Testis (tissue), 3 donors: Measurements from ENCODE around the gene FCHSD2. TPM values are rescaled to one million over a fixed set of nuclear protein-coding genes. Genes with fewer than 3 reads are reported as not detected.

Source experiments
- DNase-seq: peaks from one replicate; pipeline ENCODE4 v3.0.0-alpha.2; 2019
- H3K27ac ChIP-seq, 2 donors: fragments of 200-600 bp; sonication (generic); one replicate each; pipeline ENCODE4 v1.5.1; 2019
- H3K27me3 ChIP-seq: fragments of 200-600 bp; sonication (generic); one replicate; pipeline ENCODE4 v1.5.1; 2019
- H3K36me3 ChIP-seq: fragments of 200-600 bp; sonication (generic); one replicate; pipeline ENCODE4 v1.5.1; 2017; ENCODE audit warnings: low read depth; ENCODE audit errors: missing control alignments
- H3K4me1 ChIP-seq: fragments of 200-600 bp; sonication (generic); one replicate; pipeline ENCODE4 v1.5.1; 2019
- H3K4me3 ChIP-seq, 2 donors: fragments of 200-600 bp; sonication (generic); one replicate each; pipeline ENCODE4 v1.5.1; 2017 to 2019
- H3K9me3 ChIP-seq: fragments of 200-600 bp; sonication (generic); one replicate; pipeline ENCODE4 v1.5.1; 2017
- POLR2A ChIP-seq: fragments of 450-650 bp; IDR thresholded peaks from one replicate; pipeline ENCODE4 v1.6.1; 2017; ENCODE audit warnings: antibody characterized with exemption, mild to moderate bottlenecking, moderate library complexity
- WGBS, 2 donors: methylation state at CpG; one replicate each; pipeline ENCODE4 v1.1.5; 2018; 5-methylcytosine and 5-hydroxymethylcytosine counted together
- intact Hi-C: fragments of 100-400 bp; cut with DNase I; formaldehyde crosslinking; loops from one replicate; pipeline ENCODE4 v1.15.1; 2023; ENCODE audit warnings: low total_unique reads
- polyA plus RNA-seq: library from polyadenylated mRNA; stranded (reverse); fragments of 350-450 nt; fragmentation: Illumina TruSeq; extraction: RNeasy Lipid Tissue Mini Kit (QIAGEN cat#74804); gene quantifications from one replicate; pipeline ENCODE4 v1.2.3, GENCODE V29; 2014; ENCODE audit warnings: low read depth, low replicate concordance; ENCODE audit not compliant: insufficient read depth
- total RNA-seq, 2 donors: library from RNA; depleted of rRNA; stranded (reverse); fragments of >200 nt; gene quantifications; one replicate each; pipeline ENCODE4 v1.2.3, GENCODE V29; 2016
- TF ChIP-seq, protein P1 (sequence below), 3 experiments: fragments of 450-650 bp in 2 of 3; fragments of 200-600 bp in 1 of 3; sonication (generic) in 1 of 3; IDR thresholded peaks; one replicate each; pipeline ENCODE4 v1.5.1; 2016 to 2019; ENCODE audit warnings: antibody characterized with exemption in 3 of 3, mild to moderate bottlenecking in 2 of 3, moderate library complexity in 1 of 3

The FCHSD2 gene
- total and polyA plus RNA-seq, 3 donors from 2014 or later = 44.0 to 69.6 (median 65.9) TPM

DNA sequence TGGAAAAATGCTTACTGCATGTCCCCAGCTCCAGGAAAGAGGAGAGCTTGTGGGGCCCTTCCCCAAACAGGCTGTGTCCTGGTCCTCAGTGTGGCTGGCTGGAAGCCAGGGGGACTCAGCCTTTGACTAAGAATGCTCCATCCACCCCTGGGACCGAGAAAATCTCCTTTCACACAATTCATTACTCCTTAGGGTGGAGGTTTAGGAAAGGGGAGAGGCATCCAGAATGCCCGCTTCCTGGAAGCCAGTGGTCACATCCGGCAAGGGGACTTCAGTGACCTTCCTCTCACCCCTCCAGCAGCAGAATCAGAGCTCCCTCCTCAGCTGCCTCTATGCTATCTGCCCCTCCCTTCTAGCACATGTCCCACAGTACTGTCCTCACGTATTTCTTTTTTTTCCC, 306.0 kb downstream of the FCHSD2 start:
- TF ChIP-seq, protein P1, sequence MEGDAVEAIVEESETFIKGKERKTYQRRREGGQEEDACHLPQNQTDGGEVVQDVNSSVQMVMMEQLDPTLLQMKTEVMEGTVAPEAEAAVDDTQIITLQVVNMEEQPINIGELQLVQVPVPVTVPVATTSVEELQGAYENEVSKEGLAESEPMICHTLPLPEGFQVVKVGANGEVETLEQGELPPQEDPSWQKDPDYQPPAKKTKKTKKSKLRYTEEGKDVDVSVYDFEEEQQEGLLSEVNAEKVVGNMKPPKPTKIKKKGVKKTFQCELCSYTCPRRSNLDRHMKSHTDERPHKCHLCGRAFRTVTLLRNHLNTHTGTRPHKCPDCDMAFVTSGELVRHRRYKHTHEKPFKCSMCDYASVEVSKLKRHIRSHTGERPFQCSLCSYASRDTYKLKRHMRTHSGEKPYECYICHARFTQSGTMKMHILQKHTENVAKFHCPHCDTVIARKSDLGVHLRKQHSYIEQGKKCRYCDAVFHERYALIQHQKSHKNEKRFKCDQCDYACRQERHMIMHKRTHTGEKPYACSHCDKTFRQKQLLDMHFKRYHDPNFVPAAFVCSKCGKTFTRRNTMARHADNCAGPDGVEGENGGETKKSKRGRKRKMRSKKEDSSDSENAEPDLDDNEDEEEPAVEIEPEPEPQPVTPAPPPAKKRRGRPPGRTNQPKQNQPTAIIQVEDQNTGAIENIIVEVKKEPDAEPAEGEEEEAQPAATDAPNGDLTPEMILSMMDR (IDR thresholded peaks at IDR 0.05) = no peak
- TF ChIP-seq POLR2A = no peak
- WGBS, 2 donors = 34 to 55% methylated on average over 4 of the region's 4 CpGs
- H3K4me3 ChIP-seq = no peak overlapping the region
- H3K4me1 ChIP-seq = peaks cover 54% of the 10 kb centered on the region
- H3K27me3 ChIP-seq = no peaks in the 10 kb centered on the region
- H3K36me3 ChIP-seq = no peaks in the 10 kb centered on the region
- intact Hi-C loops = no loop called here
- DNase-seq = no peak
- H3K27ac ChIP-seq = peak overlapping the region; percentile 59 to 86
- H3K9me3 ChIP-seq = no peaks in the 10 kb centered on the region

DNA sequence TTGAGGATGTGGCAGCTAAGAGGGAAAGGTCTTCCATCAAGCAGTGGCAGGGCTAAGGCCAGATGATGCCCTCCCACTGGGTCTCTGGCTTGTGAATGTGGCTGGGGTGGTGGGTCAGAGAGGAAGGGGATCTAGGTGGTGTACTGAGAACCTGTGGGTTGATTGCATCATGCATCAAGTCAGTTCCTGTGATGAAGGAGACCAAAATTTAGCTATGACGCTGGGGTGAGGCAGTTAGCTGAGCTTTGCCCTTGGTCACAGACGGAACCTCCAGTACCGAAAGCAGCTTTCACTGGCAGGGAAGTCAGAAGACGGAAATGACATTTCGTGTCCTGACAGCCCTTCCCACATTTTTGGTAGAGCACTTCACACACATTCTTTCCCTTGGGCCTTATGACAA, 307.2 kb downstream of the FCHSD2 start:
- peaks cover 54% of the 10 kb centered on the region for H3K4me1 ChIP-seq
- no peaks in the 10 kb centered on the region for H3K9me3 ChIP-seq
- no peaks in the 10 kb centered on the region for H3K27me3 ChIP-seq
- H3K4me3 ChIP-seq = no peak overlapping the region
- no peak for DNase-seq
- H3K36me3 ChIP-seq = no peaks in the 10 kb centered on the region
- WGBS, 2 donors = 50 to 53% methylated on average over 5 of the region's 5 CpGs
- intact Hi-C loops = loop anchor here (5.0 kb wide), 1 partner anchor 342 kb away; no protein-coding TSS in a partner anchor
- no peak for TF ChIP-seq POLR2A
- TF ChIP-seq, protein P1 (IDR thresholded peaks at IDR 0.05) = no peak
- peak overlapping the region; percentile 81 to 86 for H3K27ac ChIP-seq

DNA sequence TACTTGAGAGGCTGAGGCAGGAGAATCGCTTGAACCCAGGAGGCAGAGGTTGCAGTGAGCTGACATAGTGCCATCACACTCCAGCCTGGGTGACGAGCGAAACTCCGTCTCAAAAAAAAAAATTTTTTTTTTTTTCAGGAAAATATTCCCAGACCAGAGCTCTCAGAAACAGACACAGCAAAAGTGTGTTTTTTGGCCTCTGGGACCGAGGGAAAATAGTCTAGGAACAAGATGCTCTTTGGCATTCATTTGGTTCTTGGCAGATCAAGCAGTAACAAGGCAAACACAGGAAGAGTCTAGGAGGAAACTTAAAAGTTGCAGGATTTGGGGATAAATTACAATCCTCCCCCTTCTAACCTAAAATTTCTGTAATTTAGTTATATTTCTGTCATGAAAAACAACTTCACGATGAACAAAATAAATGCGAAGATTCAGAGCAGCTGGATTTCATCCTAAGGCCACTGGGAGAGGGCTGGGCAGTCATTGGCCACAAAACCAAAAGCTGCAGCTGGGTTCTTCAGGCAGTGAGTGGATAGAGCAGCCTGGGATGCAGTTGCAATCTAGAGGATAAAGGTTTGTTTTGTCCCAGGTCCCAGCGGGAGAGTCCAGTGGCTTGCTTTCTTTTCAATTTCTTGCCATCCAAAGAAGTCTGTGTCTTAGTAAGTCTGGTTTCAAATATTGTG, 308.2 kb downstream of the FCHSD2 start:
- peaks cover 54% of the 10 kb centered on the region for H3K4me1 ChIP-seq

DNA sequence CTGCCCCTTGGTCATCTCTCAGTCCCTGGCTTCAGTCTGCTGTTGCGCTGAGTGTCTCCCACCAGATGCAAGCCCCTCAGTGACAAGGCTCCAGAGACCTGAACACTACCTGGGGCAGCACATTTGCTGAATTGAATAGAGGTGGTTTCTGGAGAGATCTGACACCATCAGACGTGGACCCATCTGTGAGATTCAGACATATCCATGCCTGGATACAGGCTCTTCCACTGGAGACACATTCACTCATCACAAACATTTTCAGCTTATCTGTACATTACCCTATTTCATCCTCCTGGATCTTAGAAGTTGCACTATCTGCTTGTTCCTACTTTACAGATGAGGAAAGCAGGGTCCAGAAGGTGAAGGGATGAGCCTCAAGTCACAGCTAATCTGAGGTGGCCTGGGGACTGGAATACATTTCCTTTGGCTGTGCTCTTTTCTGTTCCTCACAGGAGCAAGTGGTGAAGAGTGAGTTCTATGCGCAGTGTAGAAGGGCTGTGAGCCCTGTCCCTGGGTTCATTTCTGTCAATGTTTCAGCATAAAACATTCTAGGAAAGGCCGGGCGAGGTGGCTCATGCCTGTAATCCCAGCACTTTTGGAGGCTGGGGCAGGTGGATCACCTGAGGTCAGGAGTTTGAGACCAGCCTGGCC, 308.9 kb downstream of the FCHSD2 start:
- Histone ChIP-seq H3K4me1 (peaks cover 57% of the 10 kb centered on the region), H3K9me3 (no peaks in the 10 kb centered on the region), H3K36me3 (no peaks in the 10 kb centered on the region), H3K27me3 (no peaks in the 10 kb centered on the region), H3K4me3 (no peak overlapping the region), H3K27ac (peak overlapping the region; percentile 51 to 86)
- DNase-seq = no peak
- TF ChIP-seq, protein P1 (IDR thresholded peaks at IDR 0.05) = no peak
- no peak for TF ChIP-seq POLR2A
- 90 to 95% methylated on average over 5 of the region's 5 CpGs for WGBS, 2 donors
- intact Hi-C loops = loop anchor here (5.0 kb wide), 1 partner anchor 344 kb away; no protein-coding TSS in a partner anchor

More for the DNA sequence above, 308.2 kb downstream of the FCHSD2 start:
- Histone ChIP-seq H3K27me3 (no peaks in the 10 kb centered on the region), H3K4me3 (no peak overlapping the region), H3K36me3 (no peaks in the 10 kb centered on the region), H3K9me3 (no peaks in the 10 kb centered on the region), H3K27ac (peak overlapping the region; percentile 81 to 86)
- intact Hi-C loops = loop anchor here (5.0 kb wide), 1 partner anchor 343 kb away; no protein-coding TSS in a partner anchor
- WGBS, 2 donors = 32 to 38% methylated on average over 8 of the region's 8 CpGs
- TF ChIP-seq POLR2A = no peak
- TF ChIP-seq, protein P1 (IDR thresholded peaks at IDR 0.05) = no peak
- no peak for DNase-seq
